ENCODE results near the gene ANK2. TPM values are rescaled to one million over a fixed set of nuclear protein-coding genes. Genes with fewer than 3 reads are reported as not detected.

Gene ANK2
- total RNA-seq, 2 experiments from 2014 or later: 1.7 to 3.2 TPM

DNA sequence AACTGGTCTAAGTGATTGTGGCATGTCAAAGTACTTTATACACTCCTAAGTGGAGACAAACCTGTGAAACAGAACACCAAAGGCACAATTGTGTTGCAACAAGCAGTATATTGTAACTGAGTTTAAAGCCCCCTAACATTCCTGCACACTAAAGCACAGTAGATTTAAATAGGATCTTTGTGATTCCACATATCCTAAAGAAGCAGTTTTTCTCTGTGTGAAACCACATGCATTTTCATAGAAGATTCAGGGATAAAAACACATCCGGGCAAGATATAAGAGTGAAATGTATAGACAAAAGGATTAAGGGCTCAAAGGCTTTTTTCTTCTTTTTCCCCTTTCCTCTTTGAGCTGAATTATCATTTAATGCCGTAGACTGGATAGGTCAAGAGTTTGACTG is 82.2 kb downstream of the ANK2 start:
- no peaks in the 10 kb centered on the region for H3K4me1 Mint-ChIP-seq (ENCODE audit: low read depth)
- no peak for DNase-seq
- H3K27me3 Mint-ChIP-seq: peaks cover 2% of the 10 kb centered on the region
- H3K27ac Mint-ChIP-seq: no peak overlapping the region
- H3K36me3 Mint-ChIP-seq (ENCODE audit: low read depth): no peaks in the 10 kb centered on the region
- ATAC-seq: no peak
- no peak overlapping the region for H3K4me3 Mint-ChIP-seq
- intact Hi-C loops (cut with micrococcal nuclease): no loop called here
- CTCF ChIA-PET: no interaction called here
- TF ChIP-seq, protein P1, sequence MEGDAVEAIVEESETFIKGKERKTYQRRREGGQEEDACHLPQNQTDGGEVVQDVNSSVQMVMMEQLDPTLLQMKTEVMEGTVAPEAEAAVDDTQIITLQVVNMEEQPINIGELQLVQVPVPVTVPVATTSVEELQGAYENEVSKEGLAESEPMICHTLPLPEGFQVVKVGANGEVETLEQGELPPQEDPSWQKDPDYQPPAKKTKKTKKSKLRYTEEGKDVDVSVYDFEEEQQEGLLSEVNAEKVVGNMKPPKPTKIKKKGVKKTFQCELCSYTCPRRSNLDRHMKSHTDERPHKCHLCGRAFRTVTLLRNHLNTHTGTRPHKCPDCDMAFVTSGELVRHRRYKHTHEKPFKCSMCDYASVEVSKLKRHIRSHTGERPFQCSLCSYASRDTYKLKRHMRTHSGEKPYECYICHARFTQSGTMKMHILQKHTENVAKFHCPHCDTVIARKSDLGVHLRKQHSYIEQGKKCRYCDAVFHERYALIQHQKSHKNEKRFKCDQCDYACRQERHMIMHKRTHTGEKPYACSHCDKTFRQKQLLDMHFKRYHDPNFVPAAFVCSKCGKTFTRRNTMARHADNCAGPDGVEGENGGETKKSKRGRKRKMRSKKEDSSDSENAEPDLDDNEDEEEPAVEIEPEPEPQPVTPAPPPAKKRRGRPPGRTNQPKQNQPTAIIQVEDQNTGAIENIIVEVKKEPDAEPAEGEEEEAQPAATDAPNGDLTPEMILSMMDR (IDR thresholded peaks at IDR 0.05): no peak
- no peaks in the 10 kb centered on the region for H3K9me3 Mint-ChIP-seq
- POLR2A ChIA-PET: no interaction called here

DNA sequence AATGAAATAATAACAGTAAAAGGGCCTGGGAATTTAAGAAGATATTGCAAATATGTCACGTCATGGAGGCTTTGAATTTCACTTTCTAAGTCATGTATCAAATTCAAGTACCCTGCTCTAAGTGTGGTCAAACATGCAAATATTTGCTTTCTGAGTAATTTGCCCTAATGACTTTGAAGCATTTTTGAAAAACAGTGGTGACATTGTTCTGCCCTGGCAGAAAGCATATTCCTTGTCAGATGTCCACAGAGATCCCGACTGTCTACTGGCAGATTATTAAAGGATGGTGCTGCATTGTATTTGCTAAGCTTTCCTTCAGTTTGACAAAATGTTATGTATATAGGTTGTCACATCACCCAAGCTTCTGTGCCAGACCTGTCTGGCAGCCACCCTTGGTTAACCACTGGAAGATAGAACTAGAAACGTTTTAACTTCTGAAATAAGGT is 92.5 kb downstream of the ANK2 start:
- Mint-ChIP-seq H3K27me3 (peaks cover 1% of the 10 kb centered on the region), H3K27ac (no peak overlapping the region), H3K9me3 (no peaks in the 10 kb centered on the region), H3K4me1 (ENCODE audit: low read depth) (peaks cover 3% of the 10 kb centered on the region), H3K4me3 (no peak overlapping the region), H3K36me3 (ENCODE audit: low read depth) (no peaks in the 10 kb centered on the region)
- POLR2A ChIA-PET: no interaction called here
- CTCF ChIA-PET: no interaction called here
- TF ChIP-seq, protein P1 (IDR thresholded peaks at IDR 0.05): no peak
- no peak for DNase-seq
- intact Hi-C loops (cut with micrococcal nuclease): no loop called here
- no peak for ATAC-seq

DNA sequence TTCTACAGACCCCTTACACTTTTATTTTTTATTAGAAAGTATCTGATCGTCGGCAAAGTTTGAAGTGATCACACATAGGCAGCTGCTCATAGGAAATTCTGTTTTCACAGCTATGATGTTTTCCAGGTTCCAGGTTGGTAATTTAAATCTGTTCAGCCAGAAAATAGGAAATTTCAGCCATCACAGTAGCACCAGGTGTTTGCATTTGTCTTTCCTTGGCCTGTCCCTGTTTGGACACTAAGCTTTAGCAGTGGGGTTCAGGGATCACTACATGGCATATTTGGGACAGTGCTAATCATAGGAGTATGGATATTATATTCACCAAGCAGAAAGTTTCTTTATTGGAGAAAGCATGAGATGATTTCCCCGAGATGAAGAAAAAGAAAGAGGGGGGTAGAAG is 92.9 kb downstream of the ANK2 start:
- TF ChIP-seq, protein P1 (IDR thresholded peaks at IDR 0.05): no peak
- intact Hi-C loops (cut with micrococcal nuclease): no loop called here
- Mint-ChIP-seq H3K27ac (no peak overlapping the region), H3K9me3 (no peaks in the 10 kb centered on the region), H3K4me1 (ENCODE audit: low read depth) (peaks cover 6% of the 10 kb centered on the region), H3K36me3 (ENCODE audit: low read depth) (no peaks in the 10 kb centered on the region), H3K4me3 (no peak overlapping the region), H3K27me3 (peaks cover 1% of the 10 kb centered on the region)
- DNase-seq (no peak), ATAC-seq (no peak)
- POLR2A ChIA-PET: no interaction called here
- CTCF ChIA-PET: no interaction called here

DNA sequence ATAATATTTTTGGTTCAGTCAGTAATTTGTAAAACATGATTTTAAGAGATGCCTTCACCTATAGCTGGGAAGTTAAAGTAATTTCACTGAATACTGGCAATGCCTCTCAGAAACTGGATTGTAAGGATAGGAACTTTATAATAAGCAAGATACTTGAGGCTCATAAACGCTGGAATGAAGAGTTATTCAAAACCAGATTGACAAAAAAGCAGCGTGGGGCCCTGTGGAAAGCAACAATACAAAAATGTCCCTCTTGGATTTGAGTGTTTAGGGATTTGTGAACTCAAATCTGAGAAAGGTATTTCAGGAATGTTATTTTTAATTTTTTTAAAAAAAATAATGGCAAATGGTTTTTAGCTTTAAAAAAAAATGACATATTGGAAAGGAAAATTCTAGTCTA is 94.6 kb downstream of the ANK2 start:
- intact Hi-C loops (cut with micrococcal nuclease): no loop called here
- H3K36me3 Mint-ChIP-seq (ENCODE audit: low read depth): no peaks in the 10 kb centered on the region
- H3K27me3 Mint-ChIP-seq: peaks cover 1% of the 10 kb centered on the region
- CTCF ChIA-PET: no interaction called here
- no peaks in the 10 kb centered on the region for H3K9me3 Mint-ChIP-seq
- no peak overlapping the region for H3K4me3 Mint-ChIP-seq
- no peak for ATAC-seq
- peaks cover 6% of the 10 kb centered on the region for H3K4me1 Mint-ChIP-seq (ENCODE audit: low read depth)
- DNase-seq: no peak
- TF ChIP-seq, protein P1 (IDR thresholded peaks at IDR 0.05): no peak
- H3K27ac Mint-ChIP-seq: no peak overlapping the region
- POLR2A ChIA-PET: no interaction called here

DNA sequence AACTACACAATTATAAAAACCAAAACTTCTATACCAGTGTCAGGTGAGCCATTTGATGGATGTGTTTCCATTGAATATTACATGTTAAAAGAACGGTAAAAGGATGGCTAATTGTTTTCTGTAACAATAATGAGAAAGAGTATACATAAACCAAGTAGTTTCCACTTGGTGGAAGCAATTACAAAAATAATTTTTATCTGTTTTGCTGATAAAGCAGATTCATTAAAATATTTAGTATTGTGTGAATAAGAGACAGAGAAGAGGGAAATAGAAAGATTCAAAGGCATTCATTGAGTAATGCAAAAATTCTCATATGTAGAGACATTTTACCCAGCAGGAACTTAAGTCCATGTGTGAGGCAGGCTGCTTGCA is 95.7 kb downstream of the ANK2 start:
- no peak for DNase-seq
- Mint-ChIP-seq H3K27me3 (peaks cover 1% of the 10 kb centered on the region), H3K27ac (no peak overlapping the region), H3K9me3 (no peaks in the 10 kb centered on the region), H3K4me1 (ENCODE audit: low read depth) (peaks cover 6% of the 10 kb centered on the region), H3K36me3 (ENCODE audit: low read depth) (no peaks in the 10 kb centered on the region), H3K4me3 (no peak overlapping the region)
- ATAC-seq: no peak
- CTCF ChIA-PET: no interaction called here
- TF ChIP-seq, protein P1 (IDR thresholded peaks at IDR 0.05): no peak
- intact Hi-C loops (cut with micrococcal nuclease): no loop called here
- POLR2A ChIA-PET: no interaction called here

All from activated CD8-positive, alpha-beta T cell treated with anti-CD3 and anti-CD28 coated beads for 36 hours (primary cell).